ENCODE data around the gene MRPS6. TPM values are rescaled to one million over a fixed set of nuclear protein-coding genes. Genes with fewer than 3 reads are reported as not detected.

MRPS6 gene
- total RNA-seq, 4 donors from 2014 or later = 19.5 to 44.0 (median 40.9) TPM

- peak in 1 of 2 donors; percentile 44 for TF ChIP-seq POLR2AphosphoS5 (IDR thresholded peaks at IDR 0.05)
- no peak for TF ChIP-seq POLR2A (IDR thresholded peaks at IDR 0.05; ENCODE audit: low read depth)
- Histone ChIP-seq H3K9me3 (no peaks in the 10 kb centered on the region), H3K4me3 (peak overlapping the region in 2 of 4 donors; percentile 2 to 6), H3K27me3 (no peaks in the 10 kb centered on the region), H3K27ac (replicated peaks in 1 of 4) (no peak overlapping the region), H3K4me1 (peaks cover 0 to 7% (median 0%) of the 10 kb centered on the region in 4 donors), H3K36me3 (no peaks in the 10 kb centered on the region)
- WGBS = 51% methylated on average over 12 of the region's 13 CpGs
- no peak for DNase-seq (ENCODE audit: extremely low spot score)
- intact Hi-C loops (cut with DNase I) = no loop called here
These were observed 43.4 kb upstream of the MRPS6 start for GRCh38 chr21:34029743-34030528.

- no peaks in the 10 kb centered on the region for H3K36me3 ChIP-seq
- TF ChIP-seq CTCF (IDR thresholded peaks at IDR 0.05) (no peak), EP300 (IDR thresholded peaks at IDR 0.05) (no peak), POLR2A (IDR thresholded peaks at IDR 0.05; ENCODE audit: low read depth) (no peak), POLR2AphosphoS5 (IDR thresholded peaks at IDR 0.05) (no peak)
- 85% methylated on average over 11 of the region's 11 CpGs for WGBS
- H3K4me3 ChIP-seq = no peak overlapping the region
- peaks cover 0 to 6% (median 0%) of the 10 kb centered on the region in 4 donors for H3K27me3 ChIP-seq
- peaks cover 0 to 7% (median 0%) of the 10 kb centered on the region in 4 donors for H3K4me1 ChIP-seq
- no peak for DNase-seq (ENCODE audit: extremely low spot score)
- intact Hi-C loops (cut with DNase I) = no loop called here
- no peak overlapping the region for H3K27ac ChIP-seq (replicated peaks in 1 of 4)
- H3K9me3 ChIP-seq = no peaks in the 10 kb centered on the region
These were observed 41.5 kb upstream of the MRPS6 start for GRCh38 chr21:34031835-34032370.

- TF ChIP-seq CTCF (IDR thresholded peaks at IDR 0.05) (no peak), POLR2A (IDR thresholded peaks at IDR 0.05; ENCODE audit: low read depth) (no peak), POLR2AphosphoS5 (IDR thresholded peaks at IDR 0.05) (no peak), EP300 (IDR thresholded peaks at IDR 0.05) (no peak)
- Histone ChIP-seq H3K27me3 (peaks cover 0 to 6% (median 0%) of the 10 kb centered on the region in 4 donors), H3K27ac (replicated peaks in 1 of 4) (no peak overlapping the region), H3K36me3 (no peaks in the 10 kb centered on the region), H3K4me3 (no peak overlapping the region), H3K9me3 (no peaks in the 10 kb centered on the region), H3K4me1 (peaks cover 0 to 7% (median 0%) of the 10 kb centered on the region in 4 donors)
- no peak for DNase-seq (ENCODE audit: extremely low spot score)
- intact Hi-C loops (cut with DNase I) = no loop called here
- whole genome bisulfite sequencing = 79% methylated on average over 8 of the region's 8 CpGs
These were observed 38.9 kb upstream of the MRPS6 start for GRCh38 chr21:34034369-34035014.

GRCh38 chr21:34035619-34036354 lies 37.6 kb upstream of the MRPS6 start:
- Histone ChIP-seq H3K9me3 (no peaks in the 10 kb centered on the region), H3K27ac (replicated peaks in 1 of 4) (no peak overlapping the region), H3K36me3 (no peaks in the 10 kb centered on the region), H3K4me1 (no peaks in the 10 kb centered on the region), H3K27me3 (peaks cover 0 to 6% (median 0%) of the 10 kb centered on the region in 4 donors), H3K4me3 (no peak overlapping the region)
- TF ChIP-seq EP300 (IDR thresholded peaks at IDR 0.05) (no peak), POLR2A (IDR thresholded peaks at IDR 0.05; ENCODE audit: low read depth) (no peak), CTCF (IDR thresholded peaks at IDR 0.05) (no peak), POLR2AphosphoS5 (IDR thresholded peaks at IDR 0.05) (no peak)
- DNase-seq (ENCODE audit: extremely low spot score) = no peak
- 92% methylated on average over 8 of the region's 8 CpGs for WGBS
- intact Hi-C loops (cut with DNase I) = no loop called here

Data from esophagus muscularis mucosa (tissue), 4 donors.